IPS DF 6.9 (cell line): ENCODE measurements around the gene MUC5AC.

Source experiments
- DNase-seq: peaks from one replicate; pipeline ENCODE4 v3.0.0-alpha.2; 2013; ENCODE audit warnings: low read depth, low spot score
- H3K27ac ChIP-seq: one replicate; pipeline ENCODE4 v1.5.1; 2013; ENCODE audit warnings: low read length, control low read depth
- H3K27me3 ChIP-seq: 2 replicates; pipeline ENCODE4 v1.6.1; 2013; ENCODE audit warnings: mild to moderate bottlenecking, low read length; ENCODE audit not compliant: control insufficient read depth, insufficient read depth
- H3K36me3 ChIP-seq: 2 replicates; pipeline ENCODE4 v1.6.1; 2013; ENCODE audit warnings: low read length; ENCODE audit not compliant: control insufficient read depth, insufficient read depth
- H3K4me1 ChIP-seq: 2 replicates; pipeline ENCODE4 v1.6.1; 2013; ENCODE audit warnings: low read length; ENCODE audit not compliant: control insufficient read depth, insufficient read depth
- H3K4me3 ChIP-seq: 2 replicates; pipeline ENCODE4 v1.5.1; 2013; ENCODE audit warnings: mild to moderate bottlenecking, low read length
- H3K9me3 ChIP-seq: 2 replicates; pipeline ENCODE4 v1.6.1; 2013; ENCODE audit warnings: low read length, inconsistent platforms; ENCODE audit not compliant: control insufficient read depth, insufficient read depth
- WGBS: extraction: QIAGEN DNeasy Blood & Tissue Kit; methylation state at CpG from one replicate; pipeline ENCODE4 v1.1.7; 2013; ENCODE audit warnings: mixed read lengths, missing lambda C conversion rate; ENCODE audit not compliant: insufficient read length, insufficient coverage; 5-methylcytosine and 5-hydroxymethylcytosine counted together

The MUC5AC gene

DNA sequence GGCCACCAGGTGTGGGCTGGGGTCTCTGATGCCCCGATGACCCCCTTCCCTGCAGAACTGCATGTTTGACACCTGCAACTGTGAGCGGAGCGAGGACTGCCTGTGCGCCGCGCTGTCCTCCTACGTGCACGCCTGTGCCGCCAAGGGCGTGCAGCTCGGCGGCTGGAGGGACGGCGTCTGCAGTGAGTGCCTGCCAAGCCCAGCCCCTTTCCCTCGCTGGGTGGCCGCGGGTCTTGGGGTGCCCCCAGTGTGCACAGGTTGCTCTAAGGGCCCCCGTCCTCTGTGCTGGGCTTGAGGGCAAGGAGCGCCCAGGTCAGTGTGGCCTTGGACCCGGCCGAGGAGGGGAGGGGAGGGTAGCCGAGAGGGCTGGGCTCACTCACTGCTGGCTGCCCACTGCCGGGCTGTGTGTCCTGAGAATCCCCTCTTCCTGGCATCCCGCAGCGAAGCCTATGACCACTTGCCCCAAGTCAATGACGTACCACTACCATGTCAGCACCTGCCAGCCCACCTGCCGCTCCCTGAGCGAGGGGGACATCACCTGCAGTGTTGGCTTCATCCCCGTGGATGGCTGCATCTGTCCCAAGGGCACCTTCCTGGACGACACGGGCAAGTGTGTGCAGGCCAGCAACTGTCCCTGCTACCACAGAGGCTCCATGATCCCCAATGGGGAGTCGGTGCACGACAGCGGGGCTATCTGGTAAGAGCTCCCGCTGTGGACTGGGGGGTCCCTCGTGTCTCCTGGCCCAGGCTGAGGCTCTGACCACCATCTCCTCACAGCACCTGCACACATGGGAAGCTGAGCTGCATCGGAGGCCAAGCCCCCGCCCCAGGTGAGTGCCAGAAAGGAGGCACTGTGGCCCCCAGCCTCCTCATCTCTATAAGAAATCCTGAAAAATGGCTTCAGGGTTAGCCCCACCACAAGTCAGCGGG lies 17.0 kb downstream of the MUC5AC start:
- no peak overlapping the region for H3K4me3 ChIP-seq
- no peaks in the 10 kb centered on the region for H3K4me1 ChIP-seq
- H3K36me3 ChIP-seq, result no peaks in the 10 kb centered on the region
- no peak overlapping the region for H3K27ac ChIP-seq
- no peak for DNase-seq
- H3K9me3 ChIP-seq, result peaks cover 4% of the 10 kb centered on the region
- H3K27me3 ChIP-seq, result no peaks in the 10 kb centered on the region
- WGBS, result no CpG with 5 or more reads among the region's 39 CpGs

GRCh38 chr11:1175461-1176223 lies 17.9 kb downstream of the MUC5AC start:
- peaks cover 5% of the 10 kb centered on the region for H3K9me3 ChIP-seq
- H3K4me3 ChIP-seq, result no peak overlapping the region
- no peak for DNase-seq
- H3K27ac ChIP-seq, result no peak overlapping the region
- WGBS, result 100% methylated on average over 1 of the region's 22 CpGs
- no peaks in the 10 kb centered on the region for H3K36me3 ChIP-seq
- no peaks in the 10 kb centered on the region for H3K27me3 ChIP-seq
- no peaks in the 10 kb centered on the region for H3K4me1 ChIP-seq

DNA sequence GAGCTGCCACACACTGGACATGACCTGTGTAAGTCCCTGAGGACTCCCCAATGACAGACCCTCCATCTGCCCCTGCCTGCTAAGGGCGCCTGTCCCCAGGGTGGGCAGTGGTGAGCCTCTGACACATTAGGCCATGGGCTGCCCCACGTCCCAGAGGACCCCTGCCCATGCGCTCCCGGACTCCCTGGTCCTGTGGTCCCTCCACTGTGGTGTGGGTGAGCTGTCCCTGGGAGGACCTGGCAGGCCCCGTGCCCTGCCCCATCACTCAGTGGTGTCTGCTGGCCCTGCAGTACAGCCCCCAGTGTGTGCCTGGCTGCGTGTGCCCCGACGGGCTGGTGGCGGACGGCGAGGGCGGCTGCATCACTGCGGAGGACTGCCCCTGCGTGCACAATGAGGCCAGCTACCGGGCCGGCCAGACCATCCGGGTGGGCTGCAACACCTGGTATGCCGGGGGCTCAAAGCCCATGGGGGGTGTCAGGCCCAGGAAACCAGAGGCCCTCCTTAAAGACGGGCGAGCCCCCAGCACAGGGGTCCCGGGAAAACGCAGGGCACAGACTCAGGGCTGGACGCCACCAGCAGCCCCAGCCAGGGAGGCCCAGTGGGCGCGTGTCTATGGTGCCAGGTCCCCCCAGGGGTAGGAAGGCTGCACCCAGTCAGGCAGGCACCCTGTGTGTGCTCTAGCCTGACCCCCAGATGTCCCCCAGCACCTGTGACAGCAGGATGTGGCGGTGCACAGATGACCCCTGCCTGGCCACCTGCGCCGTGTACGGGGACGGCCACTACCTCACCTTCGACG lies 18.7 kb downstream of the MUC5AC start:
- no peak for DNase-seq
- Histone ChIP-seq H3K4me1 (no peaks in the 10 kb centered on the region), H3K36me3 (no peaks in the 10 kb centered on the region), H3K27me3 (no peaks in the 10 kb centered on the region), H3K4me3 (no peak overlapping the region), H3K27ac (no peak overlapping the region), H3K9me3 (peaks cover 7% of the 10 kb centered on the region)
- no CpG with 5 or more reads among the region's 32 CpGs for WGBS

- Histone ChIP-seq H3K4me3 (no peak overlapping the region), H3K36me3 (no peaks in the 10 kb centered on the region), H3K27me3 (no peaks in the 10 kb centered on the region), H3K9me3 (peaks cover 8% of the 10 kb centered on the region), H3K27ac (no peak overlapping the region), H3K4me1 (no peaks in the 10 kb centered on the region)
- WGBS, result no CpG with 5 or more reads among the region's 34 CpGs
- no peak for DNase-seq
These were observed 19.4 kb downstream of the MUC5AC start for GRCh38 chr11:1177020-1177770.

DNA sequence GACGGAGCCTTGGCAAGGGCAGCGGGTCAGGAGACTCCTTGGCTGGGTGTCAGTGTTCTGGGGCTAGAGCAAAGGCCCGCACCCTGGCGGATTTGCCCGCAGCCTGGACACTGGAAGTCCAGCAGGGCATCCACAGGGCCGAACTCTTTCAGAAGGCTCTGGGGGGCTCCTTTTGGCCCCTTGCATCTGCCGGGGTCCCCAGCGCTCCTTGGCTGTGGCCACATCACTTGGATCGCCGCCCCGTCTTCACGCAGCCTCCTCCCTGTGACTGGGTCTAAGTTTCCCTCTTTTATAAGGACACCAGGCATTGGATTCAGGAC lies 20.0 kb downstream of the MUC5AC start:
- no CpG with 5 or more reads among the region's 12 CpGs for whole genome bisulfite sequencing
- no peak overlapping the region for H3K4me3 ChIP-seq
- H3K36me3 ChIP-seq, result no peaks in the 10 kb centered on the region
- no peak for DNase-seq
- H3K27me3 ChIP-seq, result no peaks in the 10 kb centered on the region
- H3K9me3 ChIP-seq, result peaks cover 8% of the 10 kb centered on the region
- no peaks in the 10 kb centered on the region for H3K4me1 ChIP-seq
- no peak overlapping the region for H3K27ac ChIP-seq

GRCh38 chr11:1178201-1178885 lies 20.6 kb downstream of the MUC5AC start:
- Histone ChIP-seq H3K4me1 (no peaks in the 10 kb centered on the region), H3K27me3 (no peaks in the 10 kb centered on the region), H3K4me3 (no peak overlapping the region), H3K36me3 (no peaks in the 10 kb centered on the region), H3K9me3 (peaks cover 8% of the 10 kb centered on the region), H3K27ac (no peak overlapping the region)
- WGBS, result no CpG with 5 or more reads among the region's 31 CpGs
- DNase-seq, result no peak

DNA sequence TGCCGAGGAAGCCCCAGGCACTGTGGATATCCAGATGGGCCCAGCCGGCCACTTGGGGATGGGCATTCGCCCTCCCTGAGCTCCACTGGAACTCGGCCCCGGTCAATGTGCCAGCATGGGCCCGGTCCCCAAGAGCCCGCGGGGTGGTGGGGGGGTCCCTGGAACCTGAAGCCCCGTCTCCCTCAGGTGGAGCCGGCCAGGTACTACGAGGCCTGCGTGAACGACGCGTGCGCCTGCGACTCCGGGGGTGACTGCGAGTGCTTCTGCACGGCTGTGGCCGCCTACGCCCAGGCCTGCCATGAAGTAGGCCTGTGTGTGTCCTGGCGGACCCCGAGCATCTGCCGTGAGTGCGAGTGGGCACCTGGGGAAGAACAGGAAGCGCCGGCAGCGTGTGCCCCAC lies 21.2 kb downstream of the MUC5AC start:
- no peak for DNase-seq
- WGBS, result no CpG with 5 or more reads among the region's 29 CpGs
- no peaks in the 10 kb centered on the region for H3K4me1 ChIP-seq
- H3K27ac ChIP-seq, result no peak overlapping the region
- H3K9me3 ChIP-seq, result peaks cover 8% of the 10 kb centered on the region
- no peaks in the 10 kb centered on the region for H3K27me3 ChIP-seq
- H3K4me3 ChIP-seq, result no peak overlapping the region
- H3K36me3 ChIP-seq, result no peaks in the 10 kb centered on the region

DNA sequence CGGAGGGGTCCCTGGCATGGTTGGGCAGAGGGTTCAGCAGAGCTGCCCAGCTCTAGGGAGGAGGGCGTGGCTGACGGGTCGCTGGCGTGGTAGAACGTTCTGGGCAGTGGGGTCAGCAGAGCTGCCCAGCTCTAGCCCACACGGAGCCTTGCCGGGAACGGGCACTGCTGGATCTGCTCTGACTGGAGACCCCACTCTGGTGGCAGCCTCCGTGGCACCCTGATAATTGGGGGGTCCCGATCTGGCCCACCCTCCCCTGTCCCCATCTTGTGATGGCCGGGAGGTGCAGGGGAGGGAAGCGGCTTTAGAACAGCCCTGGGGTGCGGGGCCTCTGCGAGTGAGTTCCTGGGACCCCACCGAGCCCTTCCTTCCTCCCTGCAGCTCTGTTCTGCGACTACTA lies 21.9 kb downstream of the MUC5AC start:
- DNase-seq, result no peak

GRCh38 chr11:1180171-1180570 lies 22.4 kb downstream of the MUC5AC start:
- Histone ChIP-seq H3K9me3 (peaks cover 5% of the 10 kb centered on the region), H3K27ac (no peak overlapping the region), H3K27me3 (no peaks in the 10 kb centered on the region), H3K4me1 (no peaks in the 10 kb centered on the region), H3K36me3 (no peaks in the 10 kb centered on the region), H3K4me3 (no peak overlapping the region)
- no CpG with 5 or more reads among the region's 15 CpGs for WGBS
- DNase-seq, result no peak

More for the DNA sequence above, 21.9 kb downstream of the MUC5AC start:
- Histone ChIP-seq H3K4me1 (no peaks in the 10 kb centered on the region), H3K27me3 (no peaks in the 10 kb centered on the region), H3K36me3 (no peaks in the 10 kb centered on the region), H3K27ac (no peak overlapping the region), H3K9me3 (peaks cover 7% of the 10 kb centered on the region), H3K4me3 (no peak overlapping the region)
- WGBS, result no CpG with 5 or more reads among the region's 17 CpGs
